ENCODE data around the gene SIL1.

The SIL1 gene

DNA sequence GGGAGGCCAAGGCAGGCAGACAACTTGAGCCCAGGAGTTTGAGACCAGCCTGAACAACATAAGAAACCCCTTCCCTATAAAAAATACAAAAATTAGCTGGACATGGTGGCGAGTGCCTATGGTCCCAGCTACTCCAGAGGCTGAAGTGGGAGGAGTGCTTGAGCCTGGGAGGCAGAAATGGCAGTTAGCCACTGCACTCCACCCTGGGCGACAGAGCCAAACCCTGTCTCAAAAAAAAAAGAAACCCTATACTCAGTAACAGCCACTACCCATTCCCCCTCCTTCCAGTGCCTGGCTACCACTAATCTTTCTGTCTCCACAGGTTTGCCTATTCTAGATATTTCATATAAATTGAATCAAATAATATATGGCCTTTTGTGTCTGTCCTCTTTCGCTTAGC is 14.3 kb upstream of the SIL1 start:
- TF ChIP-seq, protein P1, sequence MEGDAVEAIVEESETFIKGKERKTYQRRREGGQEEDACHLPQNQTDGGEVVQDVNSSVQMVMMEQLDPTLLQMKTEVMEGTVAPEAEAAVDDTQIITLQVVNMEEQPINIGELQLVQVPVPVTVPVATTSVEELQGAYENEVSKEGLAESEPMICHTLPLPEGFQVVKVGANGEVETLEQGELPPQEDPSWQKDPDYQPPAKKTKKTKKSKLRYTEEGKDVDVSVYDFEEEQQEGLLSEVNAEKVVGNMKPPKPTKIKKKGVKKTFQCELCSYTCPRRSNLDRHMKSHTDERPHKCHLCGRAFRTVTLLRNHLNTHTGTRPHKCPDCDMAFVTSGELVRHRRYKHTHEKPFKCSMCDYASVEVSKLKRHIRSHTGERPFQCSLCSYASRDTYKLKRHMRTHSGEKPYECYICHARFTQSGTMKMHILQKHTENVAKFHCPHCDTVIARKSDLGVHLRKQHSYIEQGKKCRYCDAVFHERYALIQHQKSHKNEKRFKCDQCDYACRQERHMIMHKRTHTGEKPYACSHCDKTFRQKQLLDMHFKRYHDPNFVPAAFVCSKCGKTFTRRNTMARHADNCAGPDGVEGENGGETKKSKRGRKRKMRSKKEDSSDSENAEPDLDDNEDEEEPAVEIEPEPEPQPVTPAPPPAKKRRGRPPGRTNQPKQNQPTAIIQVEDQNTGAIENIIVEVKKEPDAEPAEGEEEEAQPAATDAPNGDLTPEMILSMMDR (IDR thresholded peaks at IDR 0.05) = no peak

DNA sequence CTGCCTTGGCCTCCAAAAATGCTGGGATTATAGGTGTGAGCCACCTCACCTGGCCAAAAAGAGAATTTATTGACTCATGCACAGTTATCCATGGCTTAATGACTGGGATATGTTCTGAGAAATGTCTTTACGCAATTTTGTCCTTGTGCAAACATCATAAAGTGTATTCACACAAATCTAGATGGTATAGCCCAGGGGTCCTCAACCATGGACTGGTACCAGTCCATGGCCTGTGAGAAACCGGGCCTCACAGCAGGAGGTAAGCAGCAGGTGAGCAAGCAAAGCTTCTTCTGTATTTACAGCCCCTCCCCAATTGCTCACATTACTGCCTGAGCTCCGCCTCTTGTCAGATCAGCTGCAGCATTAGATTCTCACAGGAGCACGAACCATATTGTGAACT is 12.4 kb upstream of the SIL1 start:
- TF ChIP-seq, protein P1 (IDR thresholded peaks at IDR 0.05) = no peak

DNA sequence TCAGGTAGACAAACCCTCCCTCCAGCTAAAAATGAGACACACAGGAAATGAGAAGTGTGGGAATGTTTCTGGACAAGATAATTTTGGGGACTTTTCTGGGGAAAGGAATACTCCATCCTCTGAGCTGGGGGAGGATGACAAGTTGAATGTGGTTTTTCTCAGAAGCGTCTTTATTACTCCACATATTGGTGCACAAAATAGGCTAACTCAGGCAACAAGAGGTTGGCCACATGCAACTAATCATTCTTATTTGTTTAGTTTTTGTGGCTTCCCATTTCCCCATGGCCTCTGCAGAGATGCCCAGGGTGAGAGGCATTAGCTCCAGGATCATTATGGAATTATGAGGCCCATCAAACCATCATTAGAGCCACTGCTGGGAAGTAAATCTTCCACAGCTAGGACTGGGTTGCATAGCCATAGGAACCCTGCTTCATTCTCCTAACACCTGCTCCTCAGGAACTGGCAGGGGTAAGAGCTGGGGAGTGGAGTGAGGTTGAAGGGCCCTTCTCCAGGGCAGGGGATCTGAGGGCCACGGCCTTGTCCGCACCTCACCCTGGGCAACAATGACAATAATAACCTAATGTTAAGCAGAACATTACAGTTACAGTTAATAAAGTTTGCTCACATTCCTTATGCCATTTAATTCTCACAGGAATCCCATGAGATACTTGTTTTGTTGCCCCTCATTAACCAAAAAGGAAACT is 9.3 kb upstream of the SIL1 start:
- TF ChIP-seq, protein P1 (IDR thresholded peaks at IDR 0.05) = no peak

DNA sequence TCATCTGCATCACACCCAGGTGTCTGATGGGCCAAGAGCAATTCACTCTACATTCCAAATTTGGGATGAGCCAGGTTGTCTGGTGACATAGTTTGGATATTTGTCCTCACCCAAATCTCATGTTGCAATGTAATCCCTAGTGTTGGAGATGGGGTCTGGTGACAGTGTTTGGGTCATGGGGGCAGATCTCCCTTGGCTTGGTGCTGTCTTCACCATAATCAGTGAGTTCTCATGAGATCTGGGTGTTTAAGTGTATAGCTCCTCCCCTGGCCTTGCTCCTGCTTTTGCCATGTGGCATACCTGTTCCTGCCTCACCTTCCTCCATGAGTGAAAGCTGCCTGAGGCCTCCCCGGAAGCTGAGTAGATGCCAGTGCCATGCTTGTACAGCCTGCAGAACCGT is 7.4 kb upstream of the SIL1 start:
- TF ChIP-seq, protein P1 (IDR thresholded peaks at IDR 0.05) = no peak

DNA sequence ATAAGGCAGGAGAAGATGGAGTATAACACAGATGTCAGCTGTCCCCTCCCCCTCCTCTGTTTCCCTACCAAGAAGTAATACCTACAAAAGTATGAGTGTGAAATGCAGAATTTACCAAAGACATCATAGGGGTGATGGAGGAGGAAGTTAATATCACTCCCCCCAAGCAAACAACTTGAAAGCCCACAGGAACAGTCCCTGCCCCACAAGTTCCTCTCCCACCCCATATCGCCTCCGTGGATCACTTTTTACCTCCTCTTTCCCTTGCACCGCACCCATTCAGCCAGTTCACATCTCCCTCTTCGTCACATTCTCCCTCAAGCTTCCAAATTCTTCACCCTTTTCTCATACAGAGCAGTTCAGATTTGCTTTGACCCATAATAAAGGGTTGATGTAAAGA is 7.0 kb upstream of the SIL1 start:
- TF ChIP-seq, protein P1 (IDR thresholded peaks at IDR 0.05) = no peak

DNA sequence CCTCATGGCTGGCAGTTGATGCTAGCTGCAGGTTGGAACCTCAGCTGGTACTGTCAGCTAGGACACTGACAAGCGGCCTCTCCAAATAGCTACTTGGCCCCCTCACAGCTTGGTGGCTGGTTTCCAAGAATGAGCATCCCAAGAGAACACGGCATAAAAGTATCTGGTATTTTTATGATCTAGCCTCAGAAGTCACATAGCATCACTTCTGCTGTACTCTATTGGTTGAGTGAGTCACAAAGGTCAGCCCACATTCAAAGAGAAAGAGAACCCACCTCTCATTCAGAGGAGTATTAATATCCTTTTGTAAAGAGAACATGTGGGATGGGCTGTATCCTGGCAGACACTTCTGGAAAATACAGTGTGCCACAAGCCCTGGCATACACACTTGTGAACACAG is 6.0 kb upstream of the SIL1 start:
- TF ChIP-seq, protein P1 (IDR thresholded peaks at IDR 0.05) = no peak

DNA sequence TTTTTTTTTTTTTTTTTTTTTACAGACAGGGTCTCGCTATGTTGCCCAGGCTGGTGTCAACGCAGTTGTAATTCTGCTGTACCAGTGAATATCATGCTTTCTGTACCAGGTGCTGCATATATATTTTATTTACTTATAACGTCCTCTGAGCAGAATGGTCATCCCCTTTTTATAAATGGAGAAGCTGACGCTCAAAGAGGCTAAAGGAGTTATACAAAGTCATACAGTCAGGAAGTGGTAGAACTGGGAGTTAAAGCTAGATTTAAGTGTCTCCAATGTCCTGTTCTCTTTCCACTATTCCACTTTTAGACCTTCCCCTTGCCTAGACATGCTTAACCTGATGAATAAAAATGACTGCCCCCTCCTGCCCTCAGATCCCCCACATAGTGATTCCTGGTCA is 1.2 kb upstream of the SIL1 start:
- TF ChIP-seq, protein P1 (IDR thresholded peaks at IDR 0.05) = no peak

Measured in LNCAP (cell line).